Measurements from ENCODE around the gene ADARB2.
"Not testable (repeated sequence)": the region's sequence is repeated elsewhere in the genome, so short reads cannot be mapped to it uniquely, and the experiment has no call there.

ADARB2 gene

DNA sequence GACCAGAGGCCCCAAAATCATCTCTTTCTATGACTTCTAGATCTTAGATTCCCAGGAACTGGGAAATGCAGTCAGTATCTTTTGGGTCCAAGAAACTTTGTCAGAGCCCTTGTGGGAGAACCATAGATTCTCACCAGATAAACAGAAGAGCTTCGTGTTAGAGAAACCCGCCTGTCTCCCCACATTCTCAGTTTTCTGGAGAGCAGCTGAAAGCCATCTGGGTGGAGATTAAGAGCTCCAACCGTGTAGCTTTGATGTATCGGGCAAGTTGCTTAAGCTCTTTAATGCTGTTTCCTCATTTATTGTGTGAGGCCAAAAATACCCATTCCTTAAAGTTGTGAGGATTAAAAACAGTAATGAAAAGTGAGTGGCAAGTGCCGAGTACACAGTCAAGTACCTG, 573.5 kb downstream of the ADARB2 start:
- Histone ChIP-seq H3K4me2 (ENCODE audit: low read length) (no peak overlapping the region), H3K4me3 (ENCODE audit: low read length) (no peak overlapping the region)
- TF ChIP-seq EZH2phosphoT487 (IDR thresholded peaks at IDR 0.05; ENCODE audit: borderline replicate concordance, low read length) = no peak
- TF ChIP-seq CTCF (IDR thresholded peaks at IDR 0.05; ENCODE audit: low read depth, low read length, poor library complexity, severe bottlenecking) = no peak

GRCh38 chr10:1163204-1163660, 574.1 kb downstream of the ADARB2 start:
- Histone ChIP-seq H3K9me2 (replicated peaks; ENCODE audit: control insufficient read depth, low read length) (no peaks in the 10 kb centered on the region), H4K20me1 (ENCODE audit: control insufficient read depth, insufficient read depth, low read depth, low read length) (no peaks in the 10 kb centered on the region), H3K27me3 (ENCODE audit: control insufficient read depth, low read length) (no peaks in the 10 kb centered on the region), H3K4me2 (ENCODE audit: low read length) (no peak overlapping the region), H3K9me3 (ENCODE audit: control insufficient read depth, insufficient read depth, low read length) (no peaks in the 10 kb centered on the region), H3K4me3 (ENCODE audit: low read length) (no peak overlapping the region), H3K27ac (ENCODE audit: low read depth, low read length) (no peak overlapping the region), H3K79me2 (ENCODE audit: control insufficient read depth, low read length) (no peaks in the 10 kb centered on the region), H3K4me1 (ENCODE audit: control insufficient read depth, low read length) (no peaks in the 10 kb centered on the region), H3K36me3 (ENCODE audit: control insufficient read depth, low read length) (no peaks in the 10 kb centered on the region), H3F3A (ENCODE audit: control insufficient read depth, insufficient read depth) (no peaks in the 10 kb centered on the region)
- TF ChIP-seq EZH2phosphoT487 (IDR thresholded peaks at IDR 0.05; ENCODE audit: borderline replicate concordance, low read length) = no peak

More for the DNA sequence above, 573.5 kb downstream of the ADARB2 start:
- Histone ChIP-seq H3K27ac (ENCODE audit: low read depth, low read length) (no peak overlapping the region), H3K4me1 (ENCODE audit: control insufficient read depth, low read length) (no peaks in the 10 kb centered on the region), H3K79me2 (ENCODE audit: control insufficient read depth, low read length) (no peaks in the 10 kb centered on the region), H3K9me3 (ENCODE audit: control insufficient read depth, insufficient read depth, low read length) (no peaks in the 10 kb centered on the region), H3K27me3 (ENCODE audit: control insufficient read depth, low read length) (no peaks in the 10 kb centered on the region), H3K36me3 (ENCODE audit: control insufficient read depth, low read length) (no peaks in the 10 kb centered on the region), H3F3A (ENCODE audit: control insufficient read depth, insufficient read depth) (no peaks in the 10 kb centered on the region), H3K9me2 (replicated peaks; ENCODE audit: control insufficient read depth, low read length) (no peaks in the 10 kb centered on the region), H4K20me1 (ENCODE audit: control insufficient read depth, insufficient read depth, low read depth, low read length) (no peaks in the 10 kb centered on the region)

DNA sequence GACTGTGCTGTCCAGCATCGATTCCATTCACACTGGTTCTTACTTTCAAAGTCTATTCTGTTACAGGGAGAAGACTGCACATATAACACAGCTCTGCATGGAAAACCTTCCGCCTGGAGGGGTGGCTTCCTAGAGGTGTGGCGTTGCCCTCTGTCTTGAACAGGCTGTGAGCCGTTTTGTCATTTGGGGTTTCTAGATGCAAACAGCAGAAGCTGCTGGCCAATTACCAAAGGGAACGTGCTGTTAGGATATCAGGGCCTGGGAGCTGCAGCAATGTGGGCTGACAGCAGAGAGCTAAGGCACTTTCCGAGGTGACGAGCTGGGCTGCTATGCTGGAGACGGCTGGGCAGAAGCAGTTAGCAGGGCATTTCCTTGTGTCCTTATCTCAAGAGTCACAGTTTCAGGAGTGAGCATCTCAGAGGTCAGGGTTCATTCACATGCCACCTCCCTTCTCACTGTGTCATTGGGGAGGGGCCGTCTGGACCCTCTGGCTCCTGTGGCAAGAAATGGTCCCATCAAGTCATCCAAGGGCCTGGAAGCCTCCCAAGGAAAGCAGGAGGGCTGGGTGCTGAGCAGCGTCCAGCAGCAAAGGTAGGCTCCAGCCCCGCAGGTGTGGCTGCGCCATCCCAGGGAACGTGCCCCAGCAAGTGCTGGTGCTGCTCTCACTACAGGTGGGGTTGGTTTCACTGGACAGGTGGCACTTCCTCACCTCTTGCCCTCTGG, 574.7 kb downstream of the ADARB2 start:
- TF ChIP-seq EZH2phosphoT487 (IDR thresholded peaks at IDR 0.05; ENCODE audit: borderline replicate concordance, low read length) = no peak
- TF ChIP-seq CTCF (IDR thresholded peaks at IDR 0.05; ENCODE audit: low read depth, low read length, poor library complexity, severe bottlenecking) = no peak
- Histone ChIP-seq H3K4me2 (ENCODE audit: low read length) (no peak overlapping the region), H3K27ac (ENCODE audit: low read depth, low read length) (no peak overlapping the region), H3F3A (ENCODE audit: control insufficient read depth, insufficient read depth) (no peaks in the 10 kb centered on the region), H3K27me3 (ENCODE audit: control insufficient read depth, low read length) (no peaks in the 10 kb centered on the region), H3K9me3 (ENCODE audit: control insufficient read depth, insufficient read depth, low read length) (no peaks in the 10 kb centered on the region), H4K20me1 (ENCODE audit: control insufficient read depth, insufficient read depth, low read depth, low read length) (no peaks in the 10 kb centered on the region), H3K4me1 (ENCODE audit: control insufficient read depth, low read length) (no peaks in the 10 kb centered on the region), H3K36me3 (ENCODE audit: control insufficient read depth, low read length) (no peaks in the 10 kb centered on the region), H3K9me2 (replicated peaks; ENCODE audit: control insufficient read depth, low read length) (no peaks in the 10 kb centered on the region), H3K4me3 (ENCODE audit: low read length) (no peak overlapping the region), H3K79me2 (ENCODE audit: control insufficient read depth, low read length) (no peaks in the 10 kb centered on the region)

GRCh38 chr10:1161315-1161673, 576.0 kb downstream of the ADARB2 start:
- H4K20me1 ChIP-seq (ENCODE audit: control insufficient read depth, insufficient read depth, low read depth, low read length); H3K4me2 ChIP-seq (ENCODE audit: low read length); H3K9me2 ChIP-seq (replicated peaks; ENCODE audit: control insufficient read depth, low read length); H3K9me3 ChIP-seq (ENCODE audit: control insufficient read depth, insufficient read depth, low read length); H3K4me1 ChIP-seq (ENCODE audit: control insufficient read depth, low read length); H3K27ac ChIP-seq (ENCODE audit: low read depth, low read length); H3K79me2 ChIP-seq (ENCODE audit: control insufficient read depth, low read length); H3K4me3 ChIP-seq (ENCODE audit: low read length); H3F3A ChIP-seq (ENCODE audit: control insufficient read depth, insufficient read depth); H3K27me3 ChIP-seq (ENCODE audit: control insufficient read depth, low read length); H3K36me3 ChIP-seq (ENCODE audit: control insufficient read depth, low read length): not testable (repeated sequence)

Measured in DOHH2 (cell line).